ENCODE measurements around the gene RNF213. TPM values are rescaled to one million over a fixed set of nuclear protein-coding genes. Genes with fewer than 3 reads are reported as not detected.

The RNF213 gene
- total RNA-seq, 1 experiment from 2014 or later: 44.5 TPM

DNA sequence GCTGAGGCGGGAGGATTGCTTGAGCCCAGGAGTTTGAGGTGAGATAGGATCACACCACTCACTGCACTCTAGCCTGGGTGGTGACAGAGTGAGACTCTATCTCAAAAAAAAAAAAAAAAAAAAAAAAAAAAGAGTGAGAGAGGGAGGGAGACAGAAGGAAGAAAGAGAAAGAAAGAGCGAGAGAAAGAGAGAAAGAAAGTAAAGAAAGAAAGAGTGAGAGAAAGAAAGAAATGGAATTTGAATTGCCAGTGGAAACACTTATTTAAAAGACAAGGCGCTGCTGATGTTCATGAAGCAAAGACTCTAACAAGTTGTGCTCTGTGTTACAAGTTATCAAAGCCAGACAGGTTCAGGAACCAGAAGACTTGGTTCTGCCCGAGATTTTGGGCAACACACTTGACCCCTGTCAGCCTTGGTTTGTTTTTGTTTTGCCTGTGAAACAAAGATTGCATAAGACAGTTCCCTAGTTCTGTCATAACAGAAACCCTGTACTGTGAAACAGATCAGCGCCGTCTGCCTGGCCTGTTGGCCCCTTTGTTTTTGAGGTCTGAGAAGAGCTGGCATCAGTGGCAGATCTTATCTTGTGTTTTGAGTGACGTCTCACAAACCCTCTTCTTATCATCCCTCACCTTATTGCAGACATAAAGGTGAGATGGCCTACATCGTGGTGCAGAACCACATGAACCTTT lies 98.9 kb downstream of the RNF213 start:
- CTCF ChIA-PET: no interaction called here
- intact Hi-C loops (cut with micrococcal nuclease): loop anchor here (2.0 kb wide), 1 partner anchor 277 kb away; no protein-coding TSS in a partner anchor

DNA sequence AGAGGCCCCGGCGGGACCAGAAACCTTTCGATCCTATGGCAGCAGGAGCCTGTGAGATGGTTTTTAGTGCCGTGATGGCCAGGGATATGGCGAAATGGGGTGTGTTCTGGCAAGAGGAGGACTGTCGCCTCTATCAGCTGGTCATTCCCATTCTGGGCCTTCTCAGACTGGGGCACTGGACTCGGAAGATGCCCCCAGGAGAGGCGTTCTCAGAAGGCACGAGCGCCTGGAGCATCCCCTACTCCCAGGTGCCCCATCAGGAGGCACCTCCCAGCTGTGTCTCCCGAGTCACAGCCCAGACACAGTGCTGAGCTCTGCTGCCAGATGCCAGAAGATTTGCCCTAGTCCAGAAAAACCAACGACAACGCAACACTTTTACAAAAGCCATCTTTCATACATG lies 99.7 kb downstream of the RNF213 start:
- no peak overlapping the region for H2AFZ ChIP-seq (ENCODE audit: low read depth, low read length, poor library complexity, severe bottlenecking)
- ChIA-PET CTCF (no interaction called here), RAD21 (ENCODE audit: low non-redundant PET in 1 of 2, low total read pairs in 2 of 2, uncharacterized antibody in 2 of 2, unreplicated experiment in 2 of 2) (no interaction called here), POLR2A (no interaction called here)
- DNase-seq (ENCODE audit: low read depth, low spot score) (no peak), ATAC-seq (no peak)
- H3K36me3 ChIP-seq (ENCODE audit: control insufficient read depth in 1 of 2, insufficient read depth in 2 of 2, low read length in 2 of 2): peaks cover 18 to 34% of the 10 kb centered on the region in 2 experiments
- no peak overlapping the region for H3K9ac ChIP-seq (ENCODE audit: low read length)
- no peaks in the 10 kb centered on the region for H3K9me2 ChIP-seq (ENCODE audit: insufficient read depth)
- H3K79me2 ChIP-seq (ENCODE audit: insufficient read depth, low read length): no peaks in the 10 kb centered on the region
- H3K9me3 ChIP-seq (ENCODE audit: control insufficient read depth in 1 of 2, insufficient read depth in 1 of 2, low read depth in 1 of 2, low read length in 2 of 2): peaks cover 0 to 6% of the 10 kb centered on the region in 2 experiments; a peak in 2 of 4 replicates
- no peaks in the 10 kb centered on the region for H3K27me3 ChIP-seq (ENCODE audit: insufficient read depth, low read length)
- intact Hi-C loops (cut with micrococcal nuclease): loop anchor here (2.0 kb wide), 1 partner anchor 278 kb away; no protein-coding TSS in a partner anchor
- no peak overlapping the region for H3K4me3 ChIP-seq (replicated peaks in 1 of 2; ENCODE audit: low read depth in 1 of 2, low read length in 2 of 2)
- no peaks in the 10 kb centered on the region for H3K4me1 ChIP-seq (ENCODE audit: control insufficient read depth in 1 of 2, insufficient read depth in 2 of 2, low read length in 2 of 2)
- H3K27ac ChIP-seq (ENCODE audit: low read depth, low read length): no peak overlapping the region
- no TSS peak for BruUV-seq (replicated peaks)
- H4K20me1 ChIP-seq (ENCODE audit: insufficient read depth): no peaks in the 10 kb centered on the region
- H3K4me2 ChIP-seq (ENCODE audit: low read length): no peak overlapping the region
- TF ChIP-seq, protein P1, sequence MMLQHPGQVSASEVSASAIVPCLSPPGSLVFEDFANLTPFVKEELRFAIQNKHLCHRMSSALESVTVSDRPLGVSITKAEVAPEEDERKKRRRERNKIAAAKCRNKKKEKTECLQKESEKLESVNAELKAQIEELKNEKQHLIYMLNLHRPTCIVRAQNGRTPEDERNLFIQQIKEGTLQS (IDR thresholded peaks at IDR 0.05): no peak
- no peak for TF ChIP-seq SP1 (IDR thresholded peaks at IDR 0.05; ENCODE audit: low read depth)
- TF ChIP-seq POLR2AphosphoS5 (IDR thresholded peaks at IDR 0.05; ENCODE audit: low read depth, low read length): no peak
- no peak for TF ChIP-seq SRF (IDR thresholded peaks at IDR 0.05; ENCODE audit: low read depth)
- TF ChIP-seq ELF1 (IDR thresholded peaks at IDR 0.05; ENCODE audit: borderline replicate concordance, low read depth): no peak
- no peak for TF ChIP-seq CBX3 (IDR thresholded peaks at IDR 0.05; ENCODE audit: low read depth)
- no peak for TF ChIP-seq EZH2 (IDR thresholded peaks at IDR 0.05)
- TF ChIP-seq, protein P2, sequence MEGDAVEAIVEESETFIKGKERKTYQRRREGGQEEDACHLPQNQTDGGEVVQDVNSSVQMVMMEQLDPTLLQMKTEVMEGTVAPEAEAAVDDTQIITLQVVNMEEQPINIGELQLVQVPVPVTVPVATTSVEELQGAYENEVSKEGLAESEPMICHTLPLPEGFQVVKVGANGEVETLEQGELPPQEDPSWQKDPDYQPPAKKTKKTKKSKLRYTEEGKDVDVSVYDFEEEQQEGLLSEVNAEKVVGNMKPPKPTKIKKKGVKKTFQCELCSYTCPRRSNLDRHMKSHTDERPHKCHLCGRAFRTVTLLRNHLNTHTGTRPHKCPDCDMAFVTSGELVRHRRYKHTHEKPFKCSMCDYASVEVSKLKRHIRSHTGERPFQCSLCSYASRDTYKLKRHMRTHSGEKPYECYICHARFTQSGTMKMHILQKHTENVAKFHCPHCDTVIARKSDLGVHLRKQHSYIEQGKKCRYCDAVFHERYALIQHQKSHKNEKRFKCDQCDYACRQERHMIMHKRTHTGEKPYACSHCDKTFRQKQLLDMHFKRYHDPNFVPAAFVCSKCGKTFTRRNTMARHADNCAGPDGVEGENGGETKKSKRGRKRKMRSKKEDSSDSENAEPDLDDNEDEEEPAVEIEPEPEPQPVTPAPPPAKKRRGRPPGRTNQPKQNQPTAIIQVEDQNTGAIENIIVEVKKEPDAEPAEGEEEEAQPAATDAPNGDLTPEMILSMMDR (IDR thresholded peaks at IDR 0.05 in 2 of 3, conservative IDR thresholded peaks at IDR 0.05 in 1 of 3; ENCODE audit: borderline replicate concordance in 1 of 3, insufficient read depth in 1 of 3, low read depth in 2 of 3, low read length in 2 of 3): no peak
- TF ChIP-seq FOSL1 (IDR thresholded peaks at IDR 0.05; ENCODE audit: low read depth): no peak
- TF ChIP-seq EGR1 (IDR thresholded peaks at IDR 0.05; ENCODE audit: low read depth): no peak
- TF ChIP-seq RAD21 (IDR thresholded peaks at IDR 0.05; ENCODE audit: low read depth): no peak
- TF ChIP-seq ZNF274 (IDR thresholded peaks at IDR 0.05; ENCODE audit: low read depth, low read length): no peak
- TF ChIP-seq SIN3A (IDR thresholded peaks at IDR 0.05; ENCODE audit: low read depth): no peak
- TF ChIP-seq POLR2A (IDR thresholded peaks at IDR 0.05; ENCODE audit: borderline replicate concordance, extremely low read depth, insufficient read depth, insufficient read length): no peak
- TF ChIP-seq, protein P3, sequence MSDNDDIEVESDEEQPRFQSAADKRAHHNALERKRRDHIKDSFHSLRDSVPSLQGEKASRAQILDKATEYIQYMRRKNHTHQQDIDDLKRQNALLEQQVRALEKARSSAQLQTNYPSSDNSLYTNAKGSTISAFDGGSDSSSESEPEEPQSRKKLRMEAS (IDR thresholded peaks at IDR 0.05): no peak
- no peak for TF ChIP-seq TCF7L2 (IDR thresholded peaks at IDR 0.05; ENCODE audit: borderline replicate concordance, extremely low read depth, insufficient read depth, insufficient read length)
- TF ChIP-seq YY1 (IDR thresholded peaks at IDR 0.05; ENCODE audit: extremely low read depth, insufficient replicate concordance, low read depth, low read length): no peak

More for the DNA sequence above, 98.9 kb downstream of the RNF213 start:
- Histone ChIP-seq H3K9me2 (ENCODE audit: insufficient read depth) (no peaks in the 10 kb centered on the region), H3K4me3 (replicated peaks in 1 of 2; ENCODE audit: low read depth in 1 of 2, low read length in 2 of 2) (no peak overlapping the region), H2AFZ (ENCODE audit: low read depth, low read length, poor library complexity, severe bottlenecking) (no peak overlapping the region), H3K4me1 (ENCODE audit: control insufficient read depth in 1 of 2, insufficient read depth in 2 of 2, low read length in 2 of 2) (no peaks in the 10 kb centered on the region), H3K36me3 (ENCODE audit: control insufficient read depth in 1 of 2, insufficient read depth in 2 of 2, low read length in 2 of 2) (peaks cover 15 to 27% of the 10 kb centered on the region in 2 experiments), H3K27me3 (ENCODE audit: insufficient read depth, low read length) (no peaks in the 10 kb centered on the region), H3K4me2 (ENCODE audit: low read length) (no peak overlapping the region), H3K9ac (ENCODE audit: low read length) (no peak overlapping the region), H3K27ac (ENCODE audit: low read depth, low read length) (no peak overlapping the region), H4K20me1 (ENCODE audit: insufficient read depth) (no peaks in the 10 kb centered on the region), H3K9me3 (ENCODE audit: control insufficient read depth in 1 of 2, insufficient read depth in 1 of 2, low read depth in 1 of 2, low read length in 2 of 2) (peaks cover 0 to 6% of the 10 kb centered on the region in 2 experiments; a peak in 2 of 4 replicates), H3K79me2 (ENCODE audit: insufficient read depth, low read length) (no peaks in the 10 kb centered on the region)
- TF ChIP-seq SIN3A (IDR thresholded peaks at IDR 0.05; ENCODE audit: low read depth) (no peak), CEBPB (IDR thresholded peaks at IDR 0.05; ENCODE audit: low read depth) (no peak), SP1 (IDR thresholded peaks at IDR 0.05; ENCODE audit: low read depth) (no peak), POLR2A (IDR thresholded peaks at IDR 0.05; ENCODE audit: borderline replicate concordance, extremely low read depth, insufficient read depth, insufficient read length) (no peak)
- TF ChIP-seq, protein P1 (IDR thresholded peaks at IDR 0.05): no peak
- ChIA-PET RAD21 (ENCODE audit: low non-redundant PET in 1 of 2, low total read pairs in 2 of 2, uncharacterized antibody in 2 of 2, unreplicated experiment in 2 of 2) (no interaction called here), POLR2A (interaction anchor here (0.5 kb wide), 1 partner anchor 121 kb away, joined by 4 read pairs; no protein-coding TSS in a partner anchor)
- DNase-seq (ENCODE audit: low read depth, low spot score): no peak
- no peak for ATAC-seq
- BruUV-seq (replicated peaks): no TSS peak
